OCI-LY1 (cell line): ENCODE results near the gene UBE4B.

Experiments used
- H2AFZ ChIP-seq: fragments of 200-600 bp; sonication (generic), shearing (Covaris generic); 2 replicates; pipeline ENCODE4 v1.6.0; 2014; ENCODE audit warnings: antibody characterized with exemption, mild to moderate bottlenecking, low read length
- H3F3A ChIP-seq: fragments of 200-600 bp; sonication (generic), shearing (Covaris generic); 2 replicates; pipeline ENCODE4 v1.6.0; 2014; ENCODE audit warnings: mild to moderate bottlenecking, antibody characterized with exemption, low read length, moderate library complexity; ENCODE audit not compliant: insufficient read depth
- H3K27ac ChIP-seq: fragments of 200-600 bp; sonication (generic); 2 replicates; pipeline ENCODE4 v1.5.1; 2014; ENCODE audit warnings: low read length, mixed run types, mild to moderate bottlenecking, low read depth; ENCODE audit not compliant: poor library complexity, severe bottlenecking
- H3K27me3 ChIP-seq: fragments of 200-600 bp; sonication (generic); 2 replicates; pipeline ENCODE4 v1.6.0; 2014; ENCODE audit warnings: antibody characterized with exemption, mild to moderate bottlenecking, low read length, moderate library complexity; ENCODE audit not compliant: insufficient read depth
- H3K36me3 ChIP-seq: fragments of 200-600 bp; sonication (generic); 2 replicates; pipeline ENCODE4 v1.6.1; 2014; ENCODE audit warnings: mild to moderate bottlenecking, antibody characterized with exemption, low read length, moderate library complexity, mixed read lengths; ENCODE audit not compliant: insufficient read depth
- H3K4me1 ChIP-seq: fragments of 200-600 bp; sonication (generic); 2 replicates; pipeline ENCODE4 v1.5.1; 2014; ENCODE audit warnings: mild to moderate bottlenecking, low read length, moderate library complexity; ENCODE audit not compliant: insufficient read depth, severe bottlenecking
- H3K4me2 ChIP-seq: fragments of 200-600 bp; sonication (generic), shearing (Covaris generic); 2 replicates; pipeline ENCODE4 v1.6.1; 2014; ENCODE audit warnings: low read length
- H3K4me3 ChIP-seq: fragments of 200-600 bp; sonication (generic); 2 replicates; pipeline ENCODE4 v1.5.1; 2014; ENCODE audit warnings: low read length, low read depth, mild to moderate bottlenecking, mixed read lengths; ENCODE audit not compliant: poor library complexity, severe bottlenecking
- H3K79me2 ChIP-seq: fragments of 200-600 bp; shearing (Covaris generic); 2 replicates; pipeline ENCODE4 v1.6.1; 2016; ENCODE audit warnings: mixed run types, low read length, mixed read lengths; ENCODE audit not compliant: insufficient read depth
- H3K9ac ChIP-seq: fragments of 200-600 bp; sonication (generic), shearing (Covaris generic); 2 replicates; pipeline ENCODE4 v1.6.1; 2014; ENCODE audit warnings: mild to moderate bottlenecking, low read length, mixed read lengths
- H3K9me2 ChIP-seq: fragments of 200-600 bp; sonication (generic), shearing (Covaris generic); 2 replicates; pipeline ENCODE4 v1.6.1; 2014; ENCODE audit warnings: low read depth, mild to moderate bottlenecking, low read length, mixed read lengths
- H3K9me3 ChIP-seq: fragments of 200-600 bp; shearing (Covaris generic); 2 replicates; pipeline ENCODE4 v1.6.1; 2014; ENCODE audit warnings: low read length, mixed read lengths
- H4K20me1 ChIP-seq: fragments of 200-600 bp; sonication (generic), shearing (Covaris generic); 2 replicates; pipeline ENCODE4 v1.6.0; 2016; ENCODE audit warnings: mild to moderate bottlenecking, low read length; ENCODE audit not compliant: insufficient read depth
- EZH2 ChIP-seq: fragments of 200-600 bp; sonication (generic), shearing (Covaris generic); IDR thresholded peaks from 2 replicates; pipeline ENCODE4 v1.8.0; 2017; ENCODE audit warnings: borderline replicate concordance, mixed run types, mild to moderate bottlenecking, antibody characterized with exemption, low read length, moderate library complexity, mixed read lengths
- TF ChIP-seq, protein P1 (sequence below): fragments of 200-600 bp; sonication (generic), shearing (Covaris generic); IDR thresholded peaks from 2 replicates; pipeline ENCODE4 v1.5.1; 2017; ENCODE audit warnings: mild to moderate bottlenecking, antibody characterized with exemption, low read length, moderate library complexity, mixed read lengths

The UBE4B gene

DNA sequence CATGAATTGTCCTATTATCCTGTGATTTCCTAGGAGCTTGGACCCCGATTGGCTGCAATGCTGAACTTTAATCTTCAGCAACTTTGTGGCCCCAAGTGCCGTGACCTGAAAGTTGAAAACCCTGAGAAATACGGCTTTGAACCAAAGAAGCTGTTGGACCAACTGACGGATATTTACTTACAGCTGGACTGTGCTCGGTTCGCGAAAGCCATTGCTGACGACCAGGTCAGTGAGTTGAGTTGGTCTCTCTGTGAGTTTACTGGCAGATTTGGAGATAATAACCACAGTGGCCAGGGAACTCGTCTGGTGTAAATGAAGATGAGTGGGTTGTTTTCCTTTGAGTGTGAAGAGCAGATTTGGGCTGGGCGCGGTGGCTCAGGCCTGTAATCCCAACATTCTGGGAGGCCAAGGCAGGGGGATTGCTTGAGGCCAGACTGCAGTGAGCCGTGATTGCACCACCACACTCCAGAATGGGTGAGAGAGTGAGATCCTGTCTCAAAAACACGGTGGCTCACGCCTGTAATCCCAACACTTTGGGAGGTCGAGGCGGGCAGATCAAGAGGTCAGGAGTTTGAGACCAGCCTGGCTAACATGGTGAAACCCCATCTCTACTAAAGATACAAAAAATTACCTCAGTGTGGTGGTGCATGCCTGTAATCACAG is 138.5 kb downstream of the UBE4B start:
- Histone ChIP-seq H3K27ac (no peak overlapping the region), H3F3A (no peaks in the 10 kb centered on the region), H2AFZ (no peak overlapping the region), H3K4me2 (no peak overlapping the region), H3K36me3 (peaks cover 55% of the 10 kb centered on the region), H3K4me3 (no peak overlapping the region), H3K9ac (no peak overlapping the region), H3K9me3 (0 out of 2 replicates have a peak, but pooled peaks cover 4% of the 10 kb centered on the region), H3K4me1 (no peaks in the 10 kb centered on the region), H4K20me1 (no peaks in the 10 kb centered on the region), H3K27me3 (no peaks in the 10 kb centered on the region), H3K79me2 (no peaks in the 10 kb centered on the region), H3K9me2 (no peaks in the 10 kb centered on the region)
- TF ChIP-seq, protein P1, sequence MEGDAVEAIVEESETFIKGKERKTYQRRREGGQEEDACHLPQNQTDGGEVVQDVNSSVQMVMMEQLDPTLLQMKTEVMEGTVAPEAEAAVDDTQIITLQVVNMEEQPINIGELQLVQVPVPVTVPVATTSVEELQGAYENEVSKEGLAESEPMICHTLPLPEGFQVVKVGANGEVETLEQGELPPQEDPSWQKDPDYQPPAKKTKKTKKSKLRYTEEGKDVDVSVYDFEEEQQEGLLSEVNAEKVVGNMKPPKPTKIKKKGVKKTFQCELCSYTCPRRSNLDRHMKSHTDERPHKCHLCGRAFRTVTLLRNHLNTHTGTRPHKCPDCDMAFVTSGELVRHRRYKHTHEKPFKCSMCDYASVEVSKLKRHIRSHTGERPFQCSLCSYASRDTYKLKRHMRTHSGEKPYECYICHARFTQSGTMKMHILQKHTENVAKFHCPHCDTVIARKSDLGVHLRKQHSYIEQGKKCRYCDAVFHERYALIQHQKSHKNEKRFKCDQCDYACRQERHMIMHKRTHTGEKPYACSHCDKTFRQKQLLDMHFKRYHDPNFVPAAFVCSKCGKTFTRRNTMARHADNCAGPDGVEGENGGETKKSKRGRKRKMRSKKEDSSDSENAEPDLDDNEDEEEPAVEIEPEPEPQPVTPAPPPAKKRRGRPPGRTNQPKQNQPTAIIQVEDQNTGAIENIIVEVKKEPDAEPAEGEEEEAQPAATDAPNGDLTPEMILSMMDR = no peak
- TF ChIP-seq EZH2 = no peak

GRCh38 chr1:10171995-10172669 is 139.4 kb downstream of the UBE4B start:
- Histone ChIP-seq H4K20me1 (no peaks in the 10 kb centered on the region), H3K9me3 (0 out of 2 replicates have a peak, but pooled peaks cover 4% of the 10 kb centered on the region), H3K79me2 (no peaks in the 10 kb centered on the region), H3K9me2 (no peaks in the 10 kb centered on the region), H2AFZ (no peak overlapping the region), H3K4me1 (no peaks in the 10 kb centered on the region), H3K27me3 (no peaks in the 10 kb centered on the region), H3K4me3 (no peak overlapping the region), H3K27ac (no peak overlapping the region), H3F3A (no peaks in the 10 kb centered on the region), H3K9ac (no peak overlapping the region), H3K4me2 (no peak overlapping the region), H3K36me3 (peaks cover 55% of the 10 kb centered on the region)
- no peak for TF ChIP-seq EZH2
- TF ChIP-seq, protein P1 = no peak

GRCh38 chr1:10173582-10173981 is 140.8 kb downstream of the UBE4B start:
- Histone ChIP-seq H3K9ac (no peak overlapping the region), H2AFZ (no peak overlapping the region), H3K9me3 (0 out of 2 replicates have a peak, but pooled peaks cover 4% of the 10 kb centered on the region), H3K4me3 (no peak overlapping the region), H3K36me3 (peaks cover 49% of the 10 kb centered on the region), H4K20me1 (no peaks in the 10 kb centered on the region), H3K4me1 (no peaks in the 10 kb centered on the region), H3K4me2 (no peak overlapping the region), H3K27me3 (no peaks in the 10 kb centered on the region), H3K9me2 (no peaks in the 10 kb centered on the region), H3F3A (no peaks in the 10 kb centered on the region), H3K79me2 (no peaks in the 10 kb centered on the region), H3K27ac (no peak overlapping the region)
- no peak for TF ChIP-seq EZH2
- TF ChIP-seq, protein P1 = no peak
